A549 (cell line): Measurements from ENCODE around the gene ALAS2. TPM values are rescaled to one million over a fixed set of nuclear protein-coding genes. Genes with fewer than 3 reads are reported as not detected.

Experiments used
- ATAC-seq, 2 experiments: fragments of 200-7000 bp in 1 of 2; fragments of >200 bp in 1 of 2; cut with Nextera tagmentation in 1 of 2; cut with Tn5 transposase in 1 of 2; 3 replicates each; pipeline versions ENCODE4 v1.8.0 to v1.9.1; 2018 to 2020; ENCODE audit warnings: mild to moderate bottlenecking in 1 of 2, moderate library complexity in 1 of 2
- CTCF ChIA-PET: fragments of 300-600 bp; sonication (Branson Sonifier 250); formaldehyde crosslinking; extraction: SDS; loops from one replicate; lab custom pipeline; 2021; ENCODE audit warnings: antibody characterized with exemption, inconsistent platforms; lab: Yijun Ruan, JAX
- POLR2A ChIA-PET: fragments of 350-600 bp; formaldehyde crosslinking; extraction: SDS; loops from one replicate; lab custom pipeline; 2021; ENCODE audit warnings: antibody characterized with exemption, inconsistent platforms; lab: Yijun Ruan, JAX
- DNase-seq, 2 experiments: peaks; one replicate each; pipeline versions ENCODE4 v3.0.0 to v3.0.0-alpha.2; 2011 to 2016; ENCODE audit warnings: low read depth in 1 of 2, low spot score in 1 of 2
- FAIRE-seq: peaks from 2 replicates; lab custom pipeline; 2011; peaks lifted over from hg19 to GRCh38; lab: Jason Lieb, UNC
- H3K27ac ChIP-seq, 2 experiments: fragments of >200 bp; sonication (Bioruptor Twin); formaldehyde crosslinking; 3 replicates each; pipeline ENCODE4 v1.5.1; 2016 to 2017
- H3K4me1 ChIP-seq: fragments of >200 bp; sonication (Bioruptor Twin); formaldehyde crosslinking; 3 replicates; pipeline ENCODE4 v1.6.1; 2016
- H3K4me2 ChIP-seq: fragments of >200 bp; sonication (Bioruptor Twin); formaldehyde crosslinking; 3 replicates; pipeline ENCODE4 v1.6.1; 2016
- H3K4me3 ChIP-seq: fragments of >200 bp; sonication (Bioruptor Twin); formaldehyde crosslinking; 3 replicates; pipeline ENCODE4 v1.5.1; 2016
- H3K9me3 ChIP-seq: fragments of >200 bp; sonication (Bioruptor Twin); formaldehyde crosslinking; 3 replicates; pipeline ENCODE4 v1.6.1; 2016
- BCL3 ChIP-seq: fragments of >200 bp; sonication (Bioruptor Twin); formaldehyde crosslinking; IDR thresholded peaks from 3 replicates; pipeline ENCODE4 v1.6.1; 2016
- CHD4 ChIP-seq: fragments of 200-600 bp; sonication (generic); IDR thresholded peaks from 2 replicates; pipeline ENCODE4 v1.6.1; 2016; ENCODE audit warnings: antibody characterized with exemption, mild to moderate bottlenecking, borderline replicate concordance
- E2F6 ChIP-seq: IDR thresholded peaks from 2 replicates; pipeline ENCODE4 v1.6.1; 2012; ENCODE audit warnings: low read depth, borderline replicate concordance
- EHF ChIP-seq: fragments of 250-450 bp; sonication (Bioruptor Pico); IDR thresholded peaks from 2 replicates; pipeline ENCODE4 v1.5.0; 2020; ENCODE audit warnings: mild to moderate bottlenecking
- ELK1 ChIP-seq: fragments of 150-350 bp; IDR thresholded peaks from 2 replicates; pipeline ENCODE4 v1.6.1; 2014; ENCODE audit warnings: low read depth, mild to moderate bottlenecking, low read length
- GATA3 ChIP-seq: IDR thresholded peaks from 2 replicates; pipeline ENCODE4 v1.6.1; 2012; ENCODE audit warnings: borderline replicate concordance
- HES2 ChIP-seq: fragments of >200 bp; sonication (Bioruptor Twin); formaldehyde crosslinking; IDR thresholded peaks from 2 replicates; pipeline ENCODE4 v1.6.1; 2016
- KDM1A ChIP-seq: fragments of 200-600 bp; sonication (generic); IDR thresholded peaks from 2 replicates; pipeline ENCODE4 v1.6.1; 2016; ENCODE audit warnings: low read depth, mild to moderate bottlenecking
- MAX ChIP-seq: IDR thresholded peaks from 2 replicates; pipeline ENCODE4 v1.6.1; 2012
- NFE2L2 ChIP-seq: fragments of 150-350 bp; conservative IDR thresholded peaks from 2 replicates; pipeline ENCODE4 v1.6.1; 2014; ENCODE audit warnings: low read length
- NPAS2 ChIP-seq: fragments of 250-450 bp; sonication (Bioruptor Pico); IDR thresholded peaks from 2 replicates; pipeline ENCODE4 v1.8.0; 2022; ENCODE audit warnings: mild to moderate bottlenecking, moderate library complexity, borderline replicate concordance
- POLR2AphosphoS2 ChIP-seq: conservative IDR thresholded peaks from 2 replicates; pipeline ENCODE4 v1.6.1; 2012; ENCODE audit warnings: low read length, improper control_type of control experiment, inconsistent platforms
- REST ChIP-seq: fragments of 200-600 bp; sonication (generic); IDR thresholded peaks from 2 replicates; pipeline ENCODE4 v1.6.1; 2016; ENCODE audit warnings: antibody characterized with exemption, mild to moderate bottlenecking, moderate library complexity
- RFX5 ChIP-seq: fragments of 450-650 bp; IDR thresholded peaks from 2 replicates; pipeline ENCODE4 v1.7.1; 2014; ENCODE audit warnings: antibody characterized with exemption, mild to moderate bottlenecking, moderate library complexity
- RNF2 ChIP-seq: fragments of 200-600 bp; sonication (generic); IDR thresholded peaks from 2 replicates; pipeline ENCODE4 v1.6.1; 2016; ENCODE audit warnings: low read depth, mild to moderate bottlenecking, antibody characterized with exemption, moderate library complexity, borderline replicate concordance
- SREBF2 ChIP-seq: fragments of 450-650 bp; IDR thresholded peaks from 2 replicates; pipeline ENCODE4 v1.6.1; 2014; ENCODE audit warnings: mild to moderate bottlenecking, moderate library complexity
- USF2 ChIP-seq: fragments of 450-650 bp; IDR thresholded peaks from 2 replicates; pipeline ENCODE4 v1.6.1; 2014; ENCODE audit warnings: antibody characterized with exemption
- ZFP36 ChIP-seq: fragments of 450-650 bp; IDR thresholded peaks from 2 replicates; pipeline ENCODE4 v1.6.1; 2014; ENCODE audit warnings: borderline replicate concordance; ENCODE audit not compliant: partially characterized antibody
- WGBS: methylation state at CpG from one replicate; pipeline ENCODE4 v1.1.6; 2017; ENCODE audit errors: missing lambda C conversion rate; 5-methylcytosine and 5-hydroxymethylcytosine counted together
- polyA plus RNA-seq, 4 experiments: library from polyadenylated mRNA; depleted of rRNA in 3 of 4; stranded (reverse); fragments of >200 nt; fragmentation: RNase III in 1 of 4; extraction: RNeasy Plus Mini Kit Qiagen cat#74134 plus additional on column Dnase treatment in 1 of 4; gene quantifications; 2 replicates in 3 of 4; 3 replicates in 1 of 4; pipeline ENCODE4 v1.2.3, GENCODE V29; 2011 to 2017

Gene ALAS2
- polyA plus RNA-seq, 2 of the 4 experiments (the other 2 are of a cell fraction), result not detected

GRCh38 chrX:54994099-54994498, 36.7 kb downstream of the ALAS2 start, which contains the start of gene PFKFB1 (continued):
- TF ChIP-seq NPAS2 (CRISPR knock-in tag), result no peak
- TF ChIP-seq ZFP36, result no peak
- TF ChIP-seq CHD4, result no peak
- no peak for TF ChIP-seq SREBF2
- TF ChIP-seq, all 56 proteins: peak for 0

GRCh38 chrX:54992911-54993622, 37.7 kb downstream of the ALAS2 start:
- FAIRE-seq (no peak), DNase-seq (no peak)
- Histone ChIP-seq H3K4me2 (no peak overlapping the region), H3K4me1 (no peaks in the 10 kb centered on the region), H3K27ac (no peak overlapping the region), H3K4me3 (no peak overlapping the region)
- CTCF ChIA-PET, result no interaction called here
- TF ChIP-seq NFE2L2, result no peak
- no peak for TF ChIP-seq RNF2
- no peak for TF ChIP-seq REST
- TF ChIP-seq POLR2AphosphoS2, result no peak
- no peak for TF ChIP-seq EHF
- no peak for TF ChIP-seq E2F6
- TF ChIP-seq KDM1A, result no peak
- no peak for TF ChIP-seq MAX
- no peak for TF ChIP-seq CHD4
- TF ChIP-seq GATA3, result no peak
- TF ChIP-seq ZFP36, result no peak
- TF ChIP-seq USF2, result no peak
- no peak for TF ChIP-seq RFX5
- TF ChIP-seq BCL3, result no peak
- TF ChIP-seq ELK1, result no peak
- no peak for TF ChIP-seq HES2
- TF ChIP-seq, all 56 proteins: peak for 0
- H3K9me3 ChIP-seq, result no peaks in the 10 kb centered on the region
- WGBS, result 45% methylated on average over 1 of the region's 1 CpG
- POLR2A ChIA-PET, result no interaction called here
- ATAC-seq, result no peak
